Measurements from ENCODE around the gene NRDC. TPM values are rescaled to one million over a fixed set of nuclear protein-coding genes. Genes with fewer than 3 reads are reported as not detected.
A peak's percentile ranks its signal among the peaks of the same experiment; 100 is the strongest.

The NRDC gene
- total and polyA plus RNA-seq, 3 donors from 2014 or later = 108 to 264 (median 185) TPM

GRCh38 chr1:51853360-51853759, 25.2 kb downstream of the NRDC start:
- no peak for DNase-seq
- Histone ChIP-seq H3K4me1 (peaks cover 7% of the 10 kb centered on the region), H3K4me3 (no peak overlapping the region), H3K36me3 (ENCODE audit: low read depth, missing control alignments) (no peaks in the 10 kb centered on the region), H3K27ac (no peak overlapping the region), H3K27me3 (no peaks in the 10 kb centered on the region), H3K9me3 (no peaks in the 10 kb centered on the region)
- 86 to 87% methylated on average over 2 of the region's 2 CpGs for WGBS, 2 donors
- TF ChIP-seq, protein P1, sequence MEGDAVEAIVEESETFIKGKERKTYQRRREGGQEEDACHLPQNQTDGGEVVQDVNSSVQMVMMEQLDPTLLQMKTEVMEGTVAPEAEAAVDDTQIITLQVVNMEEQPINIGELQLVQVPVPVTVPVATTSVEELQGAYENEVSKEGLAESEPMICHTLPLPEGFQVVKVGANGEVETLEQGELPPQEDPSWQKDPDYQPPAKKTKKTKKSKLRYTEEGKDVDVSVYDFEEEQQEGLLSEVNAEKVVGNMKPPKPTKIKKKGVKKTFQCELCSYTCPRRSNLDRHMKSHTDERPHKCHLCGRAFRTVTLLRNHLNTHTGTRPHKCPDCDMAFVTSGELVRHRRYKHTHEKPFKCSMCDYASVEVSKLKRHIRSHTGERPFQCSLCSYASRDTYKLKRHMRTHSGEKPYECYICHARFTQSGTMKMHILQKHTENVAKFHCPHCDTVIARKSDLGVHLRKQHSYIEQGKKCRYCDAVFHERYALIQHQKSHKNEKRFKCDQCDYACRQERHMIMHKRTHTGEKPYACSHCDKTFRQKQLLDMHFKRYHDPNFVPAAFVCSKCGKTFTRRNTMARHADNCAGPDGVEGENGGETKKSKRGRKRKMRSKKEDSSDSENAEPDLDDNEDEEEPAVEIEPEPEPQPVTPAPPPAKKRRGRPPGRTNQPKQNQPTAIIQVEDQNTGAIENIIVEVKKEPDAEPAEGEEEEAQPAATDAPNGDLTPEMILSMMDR (IDR thresholded peaks at IDR 0.05) = no peak
- TF ChIP-seq POLR2A (IDR thresholded peaks at IDR 0.05) = no peak
- intact Hi-C loops (cut with DNase I; ENCODE audit: low total_unique reads) = no loop called here

DNA sequence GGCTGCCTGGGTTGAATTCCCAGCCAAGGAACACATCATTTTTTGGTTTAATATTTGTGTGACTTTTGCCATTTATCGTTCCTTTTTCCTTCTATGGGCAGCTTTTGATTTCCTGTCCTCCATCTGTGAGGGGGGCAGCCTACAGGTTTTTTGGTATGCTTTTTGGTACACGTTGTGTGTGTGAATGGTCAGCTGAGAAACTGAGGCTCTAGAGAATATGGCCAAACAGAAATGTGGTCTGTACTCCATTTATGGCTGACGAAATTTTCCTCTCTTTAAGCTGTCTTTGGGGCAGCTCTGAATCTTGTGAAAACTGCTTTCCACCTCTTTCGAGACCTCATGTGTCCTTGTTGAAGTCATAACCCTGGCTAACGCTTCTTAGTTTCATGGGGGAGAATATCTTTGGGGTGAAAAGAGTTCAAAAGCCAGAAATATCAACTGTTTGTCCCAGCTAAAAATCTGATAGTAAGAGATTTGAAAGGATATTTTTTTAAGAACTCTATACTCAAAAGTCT, 26.6 kb downstream of the NRDC start:
- intact Hi-C loops (cut with DNase I; ENCODE audit: low total_unique reads) = no loop called here
- Histone ChIP-seq H3K4me1 (peaks cover 4% of the 10 kb centered on the region), H3K27me3 (no peaks in the 10 kb centered on the region), H3K4me3 (no peak overlapping the region), H3K9me3 (no peaks in the 10 kb centered on the region), H3K36me3 (ENCODE audit: low read depth, missing control alignments) (no peaks in the 10 kb centered on the region), H3K27ac (no peak overlapping the region)
- 56 to 68% methylated on average over 5 of the region's 5 CpGs for WGBS, 2 donors
- TF ChIP-seq POLR2A (IDR thresholded peaks at IDR 0.05) = no peak
- TF ChIP-seq, protein P1 (IDR thresholded peaks at IDR 0.05) = no peak
- no peak for DNase-seq

GRCh38 chr1:51850420-51851223, 27.9 kb downstream of the NRDC start:
- 40% methylated on average over 7 to 8 of the region's 8 CpGs for WGBS, 2 donors
- Histone ChIP-seq H3K27me3 (no peaks in the 10 kb centered on the region), H3K4me1 (peaks cover 3% of the 10 kb centered on the region), H3K4me3 (no peak overlapping the region), H3K9me3 (no peaks in the 10 kb centered on the region), H3K36me3 (ENCODE audit: low read depth, missing control alignments) (no peaks in the 10 kb centered on the region), H3K27ac (no peak overlapping the region)
- intact Hi-C loops (cut with DNase I; ENCODE audit: low total_unique reads) = no loop called here
- DNase-seq = peak; percentile 34
- TF ChIP-seq POLR2A (IDR thresholded peaks at IDR 0.05) = no peak
- TF ChIP-seq, protein P1 (IDR thresholded peaks at IDR 0.05) = no peak

GRCh38 chr1:51847294-51847920, 31.1 kb downstream of the NRDC start:
- WGBS, 2 donors = 62 to 85% methylated on average over 19 to 38 of the region's 42 CpGs
- no peak for DNase-seq
- intact Hi-C loops (cut with DNase I; ENCODE audit: low total_unique reads) = no loop called here
- TF ChIP-seq, protein P1 (IDR thresholded peaks at IDR 0.05) = no peak
- TF ChIP-seq POLR2A (IDR thresholded peaks at IDR 0.05) = no peak
- no peaks in the 10 kb centered on the region for H3K36me3 ChIP-seq (ENCODE audit: low read depth, missing control alignments)
- H3K27ac ChIP-seq = no peak overlapping the region
- no peaks in the 10 kb centered on the region for H3K27me3 ChIP-seq
- peak overlapping the region in 1 of 2 donors; percentile 24 for H3K4me3 ChIP-seq
- H3K9me3 ChIP-seq = no peaks in the 10 kb centered on the region
- H3K4me1 ChIP-seq = peaks cover 3% of the 10 kb centered on the region
